Gastroesophageal sphincter (tissue), 2 donors: ENCODE data around the gene RXRG.

ENCODE experiments used
- EP300 ChIP-seq: sonication (generic); formaldehyde crosslinking; IDR thresholded peaks from one replicate; pipeline ENCODE4 v1.6.1; 2017; ENCODE audit warnings: antibody characterized with exemption, mild to moderate bottlenecking
- POLR2AphosphoS5 ChIP-seq: sonication (generic); formaldehyde crosslinking; IDR thresholded peaks from one replicate; pipeline ENCODE4 v1.6.1; 2017; ENCODE audit warnings: antibody characterized with exemption

GRCh38 chr1:165431079-165431478 is 13.8 kb downstream of the RXRG start:
- TF ChIP-seq EP300, result no peak
- no peak for TF ChIP-seq POLR2AphosphoS5
